ENCODE measurements around the gene ARID5B.

DNA sequence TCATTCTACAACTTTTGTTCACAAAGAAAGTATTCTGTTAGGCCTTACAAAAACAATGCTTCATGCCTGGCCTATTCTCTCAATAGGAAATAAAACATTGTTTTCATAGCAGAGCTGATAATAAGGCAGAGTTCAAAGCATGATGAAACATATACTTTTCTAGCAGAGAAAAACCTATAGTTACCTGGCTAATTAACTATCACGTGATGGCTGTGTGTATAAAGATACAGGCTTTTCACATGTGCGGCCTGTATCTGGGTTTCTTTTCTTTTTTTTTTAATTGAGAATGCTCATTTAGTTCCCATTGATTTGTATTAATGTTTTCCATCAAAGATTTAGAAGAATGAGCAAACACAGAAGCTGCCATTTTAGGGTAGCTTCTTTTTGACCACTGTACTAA is 51.7 kb downstream of the ARID5B start:
- TF ChIP-seq, protein P1, sequence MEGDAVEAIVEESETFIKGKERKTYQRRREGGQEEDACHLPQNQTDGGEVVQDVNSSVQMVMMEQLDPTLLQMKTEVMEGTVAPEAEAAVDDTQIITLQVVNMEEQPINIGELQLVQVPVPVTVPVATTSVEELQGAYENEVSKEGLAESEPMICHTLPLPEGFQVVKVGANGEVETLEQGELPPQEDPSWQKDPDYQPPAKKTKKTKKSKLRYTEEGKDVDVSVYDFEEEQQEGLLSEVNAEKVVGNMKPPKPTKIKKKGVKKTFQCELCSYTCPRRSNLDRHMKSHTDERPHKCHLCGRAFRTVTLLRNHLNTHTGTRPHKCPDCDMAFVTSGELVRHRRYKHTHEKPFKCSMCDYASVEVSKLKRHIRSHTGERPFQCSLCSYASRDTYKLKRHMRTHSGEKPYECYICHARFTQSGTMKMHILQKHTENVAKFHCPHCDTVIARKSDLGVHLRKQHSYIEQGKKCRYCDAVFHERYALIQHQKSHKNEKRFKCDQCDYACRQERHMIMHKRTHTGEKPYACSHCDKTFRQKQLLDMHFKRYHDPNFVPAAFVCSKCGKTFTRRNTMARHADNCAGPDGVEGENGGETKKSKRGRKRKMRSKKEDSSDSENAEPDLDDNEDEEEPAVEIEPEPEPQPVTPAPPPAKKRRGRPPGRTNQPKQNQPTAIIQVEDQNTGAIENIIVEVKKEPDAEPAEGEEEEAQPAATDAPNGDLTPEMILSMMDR (conservative IDR thresholded peaks at IDR 0.05; ENCODE audit: low read length): no peak
- no peak for TF ChIP-seq EZH2phosphoT487 (IDR thresholded peaks at IDR 0.05; ENCODE audit: borderline replicate concordance)
